CD14-positive monocyte (primary cell): ENCODE results near the gene ERI2. TPM values are rescaled to one million over a fixed set of nuclear protein-coding genes. Genes with fewer than 3 reads are reported as not detected.
A peak's percentile ranks its signal among the peaks of the same experiment; 100 is the strongest.

Source experiments
- DNase-seq, 3 donors: peaks; one replicate each; pipeline ENCODE4 v3.0.0-alpha.2; 2011 to 2022
- H2AFZ ChIP-seq: 2 replicates; pipeline ENCODE4 v1.6.0; 2012; ENCODE audit warnings: mild to moderate bottlenecking, low read depth, low read length, inconsistent platforms; ENCODE audit not compliant: insufficient read depth, poor library complexity, severe bottlenecking
- H3K27ac ChIP-seq, 2 donors: 1 replicate in 1 of 2; 2 replicates in 1 of 2; pipeline ENCODE4 v1.5.1; 2012 to 2013; ENCODE audit warnings: low read length in 2 of 2, control low read depth in 1 of 2, inconsistent platforms in 1 of 2, low read depth in 1 of 2, mild to moderate bottlenecking in 1 of 2
- H3K27me3 ChIP-seq, 2 donors: one replicate each; pipeline versions ENCODE4 v1.6.0 to v1.6.1; 2011 to 2013; ENCODE audit warnings: low read length in 2 of 2; ENCODE audit not compliant: control insufficient read depth in 2 of 2, insufficient read depth in 2 of 2
- H3K36me3 ChIP-seq, 2 donors: replicated peaks in 1 of 2; 1 replicate in 1 of 2; 2 replicates in 1 of 2; pipeline versions ENCODE4 v1.5.1 to v1.6.1; 2012 to 2013; ENCODE audit warnings: low read length in 2 of 2, control low read depth in 1 of 2, inconsistent platforms in 1 of 2, mild to moderate bottlenecking in 1 of 2; ENCODE audit not compliant: insufficient read depth in 2 of 2, control insufficient read depth in 1 of 2
- H3K4me1 ChIP-seq, 2 donors: 1 replicate in 1 of 2; 2 replicates in 1 of 2; pipeline versions ENCODE4 v1.5.1 to v1.6.1; 2012 to 2013; ENCODE audit warnings: low read length in 2 of 2, control low read depth in 1 of 2, inconsistent platforms in 1 of 2, mild to moderate bottlenecking in 1 of 2, moderate library complexity in 1 of 2; ENCODE audit not compliant: insufficient read depth in 2 of 2, control insufficient read depth in 1 of 2
- H3K4me2 ChIP-seq: replicated peaks from 2 replicates; pipeline ENCODE3; 2012; ENCODE audit warnings: low read length, moderate library complexity, mild to moderate bottlenecking; ENCODE audit not compliant: poor library complexity, severe bottlenecking; ENCODE audit errors: extremely low read depth
- H3K4me3 ChIP-seq, 3 experiments: fragments of 200-600 bp in 1 of 3; sonication (generic) in 1 of 3; replicated peaks in 1 of 3; 1 replicate in 2 of 3; 2 replicates in 1 of 3; pipeline ENCODE4 v1.5.1; 2011 to 2013; ENCODE audit warnings: low read length in 3 of 3, mild to moderate bottlenecking in 3 of 3, control low read depth in 2 of 3, low read depth in 2 of 3, inconsistent platforms in 1 of 3, moderate library complexity in 1 of 3
- H3K79me2 ChIP-seq: 2 replicates; pipeline ENCODE4 v1.6.0; 2012; ENCODE audit warnings: mild to moderate bottlenecking, control low read depth, inconsistent platforms, low read length, moderate library complexity; ENCODE audit not compliant: insufficient read depth
- H3K9ac ChIP-seq: 2 replicates; pipeline ENCODE4 v1.6.0; 2017; ENCODE audit warnings: low read length, mild to moderate bottlenecking; ENCODE audit not compliant: insufficient read depth, poor library complexity, severe bottlenecking
- H3K9me3 ChIP-seq, 2 donors: replicated peaks in 1 of 2; 1 replicate in 1 of 2; 2 replicates in 1 of 2; pipeline versions ENCODE4 v1.5.1 to v1.6.1; 2012 to 2013; ENCODE audit warnings: low read length in 2 of 2, control low read depth in 1 of 2; ENCODE audit not compliant: control insufficient read depth in 1 of 2, insufficient read depth in 1 of 2
- H4K20me1 ChIP-seq: 2 replicates; pipeline ENCODE4 v1.6.0; 2012; ENCODE audit warnings: mild to moderate bottlenecking, low read length, control low read depth, moderate library complexity; ENCODE audit not compliant: insufficient read depth
- H3K27ac Mint-ChIP-seq, 7 donors: one replicate each; pipeline ENCODE4 v1.8.0; 2020; ENCODE audit warnings: mild to moderate bottlenecking in 7 of 7, mixed read lengths in 7 of 7, moderate library complexity in 6 of 7, inconsistent platforms in 2 of 7
- H3K27me3 Mint-ChIP-seq, 3 donors: one replicate each; pipeline ENCODE4 v1.8.0; 2021 to 2022; ENCODE audit warnings: low read depth in 3 of 3, mild to moderate bottlenecking in 3 of 3, mixed read lengths in 3 of 3, moderate library complexity in 3 of 3, inconsistent platforms in 1 of 3
- H3K36me3 Mint-ChIP-seq, 2 donors: one replicate each; pipeline ENCODE4 v1.8.0; 2020; ENCODE audit warnings: mixed read lengths in 2 of 2, inconsistent platforms in 1 of 2, mild to moderate bottlenecking in 1 of 2
- H3K4me1 Mint-ChIP-seq: one replicate; pipeline ENCODE4 v1.8.0; 2020; ENCODE audit warnings: mild to moderate bottlenecking, mixed read lengths
- H3K4me3 Mint-ChIP-seq, 2 donors: one replicate each; pipeline ENCODE4 v1.8.0; 2020; ENCODE audit warnings: mild to moderate bottlenecking in 2 of 2, mixed read lengths in 2 of 2, moderate library complexity in 1 of 2
- H3K9me3 Mint-ChIP-seq, 7 donors: one replicate each; pipeline ENCODE4 v1.8.0; 2020 to 2022; ENCODE audit warnings: mixed read lengths in 7 of 7, mild to moderate bottlenecking in 6 of 7, moderate library complexity in 6 of 7, inconsistent platforms in 2 of 7
- WGBS: methylation state at CpG from one replicate; pipeline ENCODE4 v1.1.5; 2013; ENCODE audit warnings: missing lambda C conversion rate; ENCODE audit not compliant: insufficient coverage; 5-methylcytosine and 5-hydroxymethylcytosine counted together
- intact Hi-C, 2 donors: fragments of 100-400 bp; cut with micrococcal nuclease; formaldehyde crosslinking; loops; one replicate each; pipeline versions ENCODE4 v1.15.0 to v1.15.1; 2023
- polyA plus RNA-seq, 3 donors: library from polyadenylated mRNA; depleted of rRNA in 1 of 3; unstranded in 2 of 3; stranded (reverse) in 1 of 3; fragments of 300-500 nt in 2 of 3; fragments of >200 nt in 1 of 3; fragmentation: Illumina TruSeq in 2 of 3; gene quantifications; 1 replicate in 2 of 3; 2 replicates in 1 of 3; pipeline ENCODE4 v1.2.3, GENCODE V29; 2012 to 2021
- small RNA-seq: library from RNA; depleted of rRNA; stranded (forward); fragments of <200 nt; gene quantifications from one replicate; pipeline ENCODE3, GENCODE V24; 2012; ENCODE audit warnings: low read depth; ENCODE audit not compliant: insufficient read length
- TF ChIP-seq, protein P1 (sequence below): fragments of 200-600 bp; IDR thresholded peaks from one replicate; pipeline ENCODE4 v1.8.0; 2022; ENCODE audit warnings: antibody characterized with exemption, mild to moderate bottlenecking

The ERI2 gene
- polyA plus RNA-seq, 3 donors: 4.0 to 10.5 (median 10.4) TPM

DNA sequence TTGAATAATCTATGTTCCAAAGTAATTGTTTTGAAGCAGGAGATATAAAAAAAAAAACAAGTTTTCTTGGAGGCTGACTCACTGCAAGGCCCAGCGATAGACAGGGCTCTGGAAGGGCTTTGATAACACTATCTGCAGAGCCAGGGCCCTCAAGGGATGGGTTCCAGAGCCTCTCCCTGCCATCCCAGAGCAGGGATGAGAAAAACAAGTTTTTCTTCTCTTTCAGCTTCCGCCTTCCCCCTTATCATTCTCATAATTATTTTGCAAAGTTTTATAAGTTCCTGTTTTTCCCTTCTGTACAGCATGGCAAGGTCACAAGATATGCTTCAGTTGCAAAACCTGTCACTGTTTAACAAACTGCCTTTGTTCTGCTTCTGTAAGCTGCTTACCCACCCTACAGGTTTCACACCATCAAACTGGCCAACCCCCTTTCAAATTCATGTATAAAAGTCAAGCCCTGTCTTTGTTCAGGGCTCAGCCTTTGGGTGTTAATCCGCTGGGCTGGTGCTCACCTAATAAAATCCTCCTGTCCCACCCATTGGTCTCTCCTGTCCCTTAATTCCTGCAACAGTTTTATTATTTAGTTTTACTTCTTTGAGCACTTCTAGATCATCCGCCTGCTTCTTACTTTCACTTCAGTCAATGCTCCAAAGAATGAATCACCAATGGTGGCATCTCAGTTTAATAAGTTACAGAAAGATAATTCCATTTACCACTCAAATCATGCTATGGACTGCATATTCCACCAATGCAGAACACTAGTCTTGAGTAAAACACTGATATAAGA is 59.0 kb downstream of the ERI2 start:
- Histone ChIP-seq H2AFZ (peak overlapping the region; percentile 43), H3K79me2 (no peaks in the 10 kb centered on the region), H3K4me1 (peaks cover 44 to 53% of the 10 kb centered on the region in 2 donors), H3K27ac (peak overlapping the region; percentile 70 to 90), H4K20me1 (no peaks in the 10 kb centered on the region), H3K9ac (no peak overlapping the region), H3K4me2 (peak overlapping the region; percentile 64), H3K36me3 (no peaks in the 10 kb centered on the region), H3K27me3 (no peaks in the 10 kb centered on the region), H3K4me3 (peak overlapping the region in 2 of 3 experiments; percentile 29 to 61), H3K9me3 (peaks cover 0 to 16% of the 10 kb centered on the region in 2 donors)
- peaks cover 4 to 12% of the 10 kb centered on the region in 2 donors for H3K36me3 Mint-ChIP-seq
- intact Hi-C loops: loop anchor here in 1 of 2 donors (10.0 kb wide), 1 partner anchor 148 kb away; no protein-coding TSS in a partner anchor
- TF ChIP-seq, protein P1, sequence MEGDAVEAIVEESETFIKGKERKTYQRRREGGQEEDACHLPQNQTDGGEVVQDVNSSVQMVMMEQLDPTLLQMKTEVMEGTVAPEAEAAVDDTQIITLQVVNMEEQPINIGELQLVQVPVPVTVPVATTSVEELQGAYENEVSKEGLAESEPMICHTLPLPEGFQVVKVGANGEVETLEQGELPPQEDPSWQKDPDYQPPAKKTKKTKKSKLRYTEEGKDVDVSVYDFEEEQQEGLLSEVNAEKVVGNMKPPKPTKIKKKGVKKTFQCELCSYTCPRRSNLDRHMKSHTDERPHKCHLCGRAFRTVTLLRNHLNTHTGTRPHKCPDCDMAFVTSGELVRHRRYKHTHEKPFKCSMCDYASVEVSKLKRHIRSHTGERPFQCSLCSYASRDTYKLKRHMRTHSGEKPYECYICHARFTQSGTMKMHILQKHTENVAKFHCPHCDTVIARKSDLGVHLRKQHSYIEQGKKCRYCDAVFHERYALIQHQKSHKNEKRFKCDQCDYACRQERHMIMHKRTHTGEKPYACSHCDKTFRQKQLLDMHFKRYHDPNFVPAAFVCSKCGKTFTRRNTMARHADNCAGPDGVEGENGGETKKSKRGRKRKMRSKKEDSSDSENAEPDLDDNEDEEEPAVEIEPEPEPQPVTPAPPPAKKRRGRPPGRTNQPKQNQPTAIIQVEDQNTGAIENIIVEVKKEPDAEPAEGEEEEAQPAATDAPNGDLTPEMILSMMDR: no peak
- H3K27ac Mint-ChIP-seq: peak overlapping the region; percentile 77 to 89 (median 88)
- peaks cover 0 to 2% (median 0%) of the 10 kb centered on the region in 3 donors for H3K27me3 Mint-ChIP-seq
- peak overlapping the region in 1 of 2 donors; percentile 65 for H3K4me3 Mint-ChIP-seq
- 28% methylated on average over 3 of the region's 4 CpGs for WGBS
- peak; percentile 62 to 73 (median 68) for DNase-seq
- H3K9me3 Mint-ChIP-seq: peaks cover 2 to 25% (median 15%) of the 10 kb centered on the region in 7 donors
- peaks cover 36% of the 10 kb centered on the region for H3K4me1 Mint-ChIP-seq

DNA sequence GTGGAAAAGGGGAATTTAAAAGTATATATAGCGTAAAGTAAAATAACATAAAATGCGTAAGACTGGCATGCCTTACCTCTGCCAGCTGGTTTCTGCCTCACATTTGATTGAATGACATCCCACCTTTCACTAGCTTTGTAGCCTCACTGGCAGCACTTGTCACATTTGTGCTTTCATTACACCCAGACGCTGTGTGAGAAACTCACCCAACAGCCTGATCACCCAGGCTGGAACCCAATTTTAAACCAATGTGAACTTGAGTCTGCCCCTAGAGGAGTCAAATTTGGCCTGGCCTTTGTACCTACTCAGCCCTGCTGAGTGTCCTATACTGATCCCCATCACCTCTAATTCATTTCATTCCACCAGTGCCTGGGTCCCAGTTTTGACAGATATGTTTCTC is 59.8 kb downstream of the ERI2 start:
- peaks cover 0 to 16% of the 10 kb centered on the region in 2 donors for H3K9me3 ChIP-seq
- Mint-ChIP-seq H3K4me3 (no peak overlapping the region), H3K36me3 (peaks cover 4 to 12% of the 10 kb centered on the region in 2 donors), H3K9me3 (peaks cover 2 to 25% (median 15%) of the 10 kb centered on the region in 7 donors), H3K27me3 (no peaks in the 10 kb centered on the region), H3K27ac (peak overlapping the region in 6 of 7 donors; percentile 77 to 89 (median 88)), H3K4me1 (peaks cover 39% of the 10 kb centered on the region)
- H3K4me1 ChIP-seq: peaks cover 48 to 58% of the 10 kb centered on the region in 2 donors
- peak overlapping the region in 1 of 3 experiments; percentile 61 for H3K4me3 ChIP-seq
- TF ChIP-seq, protein P1: no peak
- no peak for DNase-seq
- H4K20me1 ChIP-seq: no peaks in the 10 kb centered on the region
- no peaks in the 10 kb centered on the region for H3K36me3 ChIP-seq
- peak overlapping the region; percentile 64 for H3K4me2 ChIP-seq
- no peak overlapping the region for H3K9ac ChIP-seq
- H3K27me3 ChIP-seq: no peaks in the 10 kb centered on the region
- intact Hi-C loops: loop anchor here in 1 of 2 donors (10.0 kb wide), 1 partner anchor 148 kb away; no protein-coding TSS in a partner anchor
- peak overlapping the region; percentile 70 to 90 for H3K27ac ChIP-seq
- WGBS: 100% methylated on average over 1 of the region's 3 CpGs
- no peaks in the 10 kb centered on the region for H3K79me2 ChIP-seq
- no peak overlapping the region for H2AFZ ChIP-seq

Small RNA genes lying within 50 kb of the gene (small RNA-seq; reads per million reads assigned to genes)
- not detected for gene RF00618
- gene RNU6-944P: not detected

Other genes starting within 250 kb of the ERI2 start
- gene ACSM2B, start 230.1 kb downstream of the ERI2 start, polyA plus RNA-seq: not detected
- gene ACSM1, start 108.8 kb downstream of the ERI2 start, polyA plus RNA-seq: under 1 TPM in 2 of 3 donors, not detected in 1; 0.26 to 0.27 TPM
- gene THUMPD1, start 64.7 kb downstream of the ERI2 start, polyA plus RNA-seq: 10 to 100 TPM; 16.1 to 32.2 (median 23.5) TPM
- 1 to 10 TPM; 1.6 to 5.1 (median 1.9) TPM for gene ACSM3, start 42.5 kb downstream of the ERI2 start, polyA plus RNA-seq
- 1 to 10 TPM in 1 of 3 donors, under 1 TPM in 2; 0.52 to 1.4 (median 0.55) TPM for gene REXO5, start 55 bp upstream of the ERI2 start, polyA plus RNA-seq
- gene DCUN1D3, start 93.9 kb upstream of the ERI2 start, polyA plus RNA-seq: 1 to 10 TPM; 1.0 to 3.4 (median 1.3) TPM
- gene LYRM1, start 94.3 kb upstream of the ERI2 start, polyA plus RNA-seq: 10 to 100 TPM; 14.8 to 29.5 (median 25.5) TPM